DMS153 treated with DMSO at 0.1 percent for 48 hours (cell line): Measurements from ENCODE around the gene INPP5J.
"Not testable (repeated sequence)": the region's sequence is repeated elsewhere in the genome, so short reads cannot be mapped to it uniquely, and the experiment has no call there.

ENCODE experiments used
- DNase-seq: peaks from one replicate; lab custom pipeline; 2025; ENCODE audit not compliant: unreplicated experiment; lab: John Stamatoyannopoulos, UW

Gene INPP5J

DNA sequence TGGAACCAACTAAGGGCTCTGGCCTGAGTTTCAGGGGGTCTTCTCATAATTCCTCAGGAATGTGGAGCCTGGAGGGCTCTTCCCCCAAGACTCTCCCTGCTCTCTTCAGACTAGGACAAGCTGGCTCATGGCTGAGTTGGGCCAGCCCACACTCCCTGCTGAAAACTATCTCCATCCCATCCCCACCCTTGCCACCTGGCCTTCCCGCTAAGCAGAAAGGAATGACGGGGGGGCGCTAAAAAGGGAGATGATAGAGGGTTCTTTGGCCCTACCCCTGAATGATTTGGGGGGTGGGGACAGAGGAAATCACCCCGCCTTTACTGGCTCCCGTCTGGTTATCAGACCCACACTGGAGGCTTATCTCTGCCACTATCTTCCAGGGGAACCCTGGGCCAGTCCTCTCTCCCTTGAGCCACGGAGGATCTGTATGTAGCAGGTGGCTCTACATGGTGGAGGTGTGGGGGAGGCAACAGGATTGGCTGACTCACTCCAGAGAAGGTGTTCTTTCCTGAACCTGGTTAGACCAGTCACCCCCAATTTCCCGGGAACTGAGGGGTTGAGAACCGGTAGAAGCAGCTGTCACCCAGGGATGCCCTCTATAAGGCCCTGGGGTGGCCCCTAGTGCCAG, 35.9 kb upstream of the INPP5J start:
- no peak for DNase-seq

DNA sequence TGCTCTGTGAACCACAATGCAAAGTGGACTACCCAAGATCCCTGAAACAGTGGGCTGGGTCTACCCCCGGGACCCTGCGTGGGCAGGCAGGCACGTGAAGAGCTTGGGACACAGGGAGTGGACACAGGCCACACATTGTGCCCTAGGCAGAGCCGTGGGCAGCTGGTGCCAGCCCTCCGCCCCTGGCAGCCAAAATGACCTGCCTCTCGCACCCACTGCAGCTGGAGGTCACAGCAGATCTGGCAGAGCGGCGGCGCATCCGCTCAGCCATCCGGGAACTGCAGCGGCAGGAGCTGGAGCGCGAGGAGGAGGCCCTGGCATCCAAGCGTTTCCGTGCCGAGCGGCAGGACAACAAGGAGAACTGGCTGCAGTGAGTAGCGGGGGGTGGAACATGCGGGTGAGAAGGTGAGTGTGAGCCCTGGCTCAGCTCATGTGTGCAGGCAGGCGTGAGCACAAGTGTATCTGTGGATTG, 35.0 kb upstream of the INPP5J start:
- no peak for DNase-seq

- DNase-seq = no peak
These were observed 34.4 kb upstream of the INPP5J start for GRCh38 chr22:31088233-31088986.

DNA sequence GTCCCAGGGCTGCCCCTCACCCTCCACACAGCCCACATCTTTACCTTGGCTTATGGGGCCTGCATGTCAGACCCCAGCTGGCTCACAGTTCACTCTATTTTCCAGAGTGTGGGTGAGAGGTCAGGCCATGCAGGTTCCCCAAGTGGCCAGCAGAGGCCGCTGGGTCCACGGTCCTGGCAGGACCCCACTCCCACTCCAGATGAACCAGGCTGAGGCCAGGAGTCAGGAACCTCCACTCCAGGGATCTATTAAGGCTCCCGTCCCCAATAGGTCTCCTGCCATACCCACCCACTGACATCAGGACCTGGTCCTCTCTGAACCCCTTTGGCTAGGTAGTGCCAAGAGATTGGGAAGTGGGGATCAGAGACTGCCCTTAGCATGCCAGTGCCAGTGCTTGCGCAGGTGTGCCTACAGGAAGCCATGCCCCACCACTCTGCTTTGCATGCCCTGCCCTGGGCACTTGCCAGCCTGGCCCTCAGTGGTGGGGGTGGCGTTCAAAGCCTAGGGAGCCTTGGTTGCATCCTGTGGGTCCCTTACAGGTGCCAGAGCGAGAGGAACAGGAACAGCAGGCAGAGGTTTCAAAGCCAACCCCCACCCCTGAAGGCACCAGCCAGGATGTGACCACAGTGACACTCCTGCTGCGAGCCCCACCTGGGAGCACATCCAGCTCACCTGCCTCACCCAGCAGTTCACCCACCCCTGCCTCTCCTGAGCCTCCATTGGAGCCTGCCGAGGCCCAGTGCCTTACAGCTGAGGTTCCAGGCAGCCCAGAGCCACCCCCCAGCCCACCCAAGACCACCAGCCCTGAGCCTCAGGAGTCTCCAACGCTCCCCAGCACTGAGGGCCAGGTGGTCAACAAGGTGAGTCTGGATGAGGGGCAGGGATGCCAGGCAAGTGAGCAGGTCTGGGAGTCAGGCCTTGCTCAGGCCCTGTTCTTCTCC, 33.3 kb upstream of the INPP5J start:
- DNase-seq = no peak

DNA sequence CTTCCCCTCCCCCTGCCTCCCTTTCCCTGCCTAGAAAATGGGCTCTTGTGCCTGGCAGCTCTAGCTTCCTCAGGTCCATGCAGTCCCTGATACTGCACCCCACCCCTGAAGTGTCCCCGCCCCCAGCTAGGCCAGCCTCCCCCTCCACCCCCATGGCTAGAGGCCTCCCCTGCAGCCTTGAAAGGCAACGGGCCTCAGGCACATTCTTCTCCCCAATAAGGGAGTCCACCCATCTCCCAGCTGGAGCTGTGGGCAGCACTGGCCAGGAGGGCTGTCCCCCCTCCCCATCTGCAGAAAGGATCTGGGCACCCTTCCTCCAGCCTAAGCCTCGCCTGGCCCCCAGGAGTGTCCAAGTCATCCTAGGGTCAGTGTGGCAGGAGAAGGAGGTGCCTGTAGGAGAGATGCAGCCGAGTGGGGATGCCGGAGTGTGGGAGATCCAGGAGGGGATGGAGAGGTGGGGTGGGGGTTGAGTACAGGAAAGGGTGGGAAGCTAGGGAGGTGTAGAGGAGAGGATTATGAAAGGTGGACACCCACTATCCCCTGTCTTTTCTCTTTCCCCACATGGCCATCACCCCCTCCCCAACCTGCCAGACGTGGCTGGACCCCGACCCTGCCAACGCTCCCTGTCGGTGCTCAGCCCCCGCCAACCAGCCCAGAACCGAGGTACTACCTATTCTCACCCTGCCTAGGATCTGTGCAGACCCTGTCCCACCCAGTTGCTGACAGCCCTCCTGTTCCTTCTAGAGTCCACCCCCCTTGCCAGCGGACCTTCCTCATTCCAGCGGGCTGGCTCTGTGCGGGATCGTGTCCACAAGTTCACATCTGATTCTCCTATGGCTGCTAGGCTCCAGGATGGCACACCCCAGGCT, 32.3 kb upstream of the INPP5J start:
- DNase-seq = no peak

DNA sequence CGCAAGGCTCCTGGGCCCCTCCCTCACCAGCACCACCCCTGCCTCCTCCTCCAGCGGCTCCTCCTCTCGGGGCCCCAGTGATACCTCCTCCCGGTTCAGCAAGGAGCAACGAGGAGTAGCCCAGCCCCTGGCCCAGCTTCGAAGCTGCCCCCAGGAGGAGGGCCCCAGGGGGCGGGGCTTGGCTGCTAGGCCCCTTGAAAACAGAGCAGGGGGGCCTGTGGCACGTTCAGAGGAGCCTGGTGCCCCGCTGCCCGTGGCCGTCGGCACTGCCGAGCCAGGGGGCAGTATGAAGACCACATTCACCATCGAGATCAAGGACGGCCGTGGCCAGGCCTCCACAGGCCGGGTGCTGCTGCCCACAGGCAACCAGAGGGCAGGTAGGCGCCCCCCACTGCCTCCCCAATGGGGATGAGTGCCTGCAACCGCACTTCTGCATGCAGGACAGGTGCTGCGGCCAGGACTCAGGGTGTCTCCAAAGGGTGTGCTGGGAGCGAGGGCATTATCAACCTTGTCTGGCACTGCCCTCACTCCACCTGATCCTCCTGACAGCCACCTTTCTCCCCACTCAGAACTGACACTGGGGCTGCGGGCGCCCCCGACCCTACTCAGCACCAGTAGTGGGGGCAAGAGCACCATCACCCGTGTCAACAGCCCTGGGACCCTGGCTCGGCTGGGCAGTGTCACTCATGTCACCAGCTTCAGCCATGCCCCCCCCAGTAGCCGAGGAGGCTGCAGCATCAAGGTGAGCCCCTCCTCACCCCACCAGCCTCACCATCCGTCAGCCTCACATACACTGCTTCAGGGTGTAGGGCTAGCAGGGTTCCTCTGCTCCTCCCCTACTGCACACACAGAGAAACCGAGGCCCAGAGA, 31.4 kb upstream of the INPP5J start:
- no peak for DNase-seq

DNA sequence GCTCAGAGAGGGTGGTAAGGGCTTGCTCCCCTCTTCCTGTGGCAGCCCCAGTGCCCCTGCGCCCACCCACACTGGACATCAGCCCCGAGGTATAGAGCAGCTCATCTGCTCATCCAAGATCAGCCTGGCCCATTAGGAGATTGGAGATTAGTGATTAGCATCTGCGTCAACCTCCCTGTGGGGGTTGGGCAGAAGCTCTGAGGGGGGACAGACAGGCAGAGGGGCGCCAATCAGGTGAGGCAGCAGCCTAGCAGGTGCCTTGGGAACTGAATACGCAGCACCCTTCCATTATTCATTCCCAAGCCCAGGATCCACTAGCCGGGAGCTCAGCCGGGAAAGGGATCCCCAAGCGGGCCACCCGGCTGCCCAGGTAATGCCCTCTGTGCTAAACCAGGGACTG, 30.6 kb upstream of the INPP5J start:
- no peak for DNase-seq

- DNase-seq = no peak
These were observed 29.5 kb upstream of the INPP5J start for GRCh38 chr22:31093086-31093850.

- no peak for DNase-seq
These were observed 28.7 kb upstream of the INPP5J start for GRCh38 chr22:31094021-31094551.

- DNase-seq = no peak
These were observed 28.0 kb upstream of the INPP5J start for GRCh38 chr22:31094741-31095140.

GRCh38 chr22:31095637-31096249, 27.0 kb upstream of the INPP5J start:
- no peak for DNase-seq

DNA sequence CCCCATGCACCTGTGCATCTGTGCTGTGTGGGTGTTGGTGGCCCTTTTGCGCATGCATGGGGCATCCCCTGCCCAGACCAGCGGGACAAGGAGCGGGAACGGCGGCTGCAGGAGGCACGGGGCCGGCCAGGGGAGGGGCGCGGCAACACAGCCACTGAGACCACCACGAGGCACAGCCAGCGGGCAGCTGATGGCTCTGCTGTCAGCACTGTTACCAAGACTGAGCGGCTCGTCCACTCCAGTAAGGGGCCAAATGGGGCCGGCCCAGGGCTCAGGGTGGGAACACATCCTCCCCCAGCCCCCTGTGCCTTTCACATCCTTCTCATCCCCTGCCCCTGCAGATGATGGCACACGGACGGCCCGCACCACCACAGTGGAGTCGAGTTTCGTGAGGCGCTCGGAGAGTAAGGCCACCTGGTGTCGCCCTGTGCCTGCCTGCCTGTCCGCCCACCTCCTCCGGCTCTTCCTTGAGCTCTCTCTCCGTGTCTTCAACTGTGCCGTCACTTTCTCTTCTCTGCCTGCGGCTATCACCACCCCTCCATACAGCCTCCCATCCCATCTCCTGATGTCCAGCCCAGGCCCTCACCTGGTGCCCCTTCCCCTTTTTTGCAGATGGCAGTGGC, 26.0 kb upstream of the INPP5J start:
- DNase-seq = no peak

- DNase-seq = not testable (repeated sequence)
These were observed 25.2 kb upstream of the INPP5J start for GRCh38 chr22:31097539-31097938.

DNA sequence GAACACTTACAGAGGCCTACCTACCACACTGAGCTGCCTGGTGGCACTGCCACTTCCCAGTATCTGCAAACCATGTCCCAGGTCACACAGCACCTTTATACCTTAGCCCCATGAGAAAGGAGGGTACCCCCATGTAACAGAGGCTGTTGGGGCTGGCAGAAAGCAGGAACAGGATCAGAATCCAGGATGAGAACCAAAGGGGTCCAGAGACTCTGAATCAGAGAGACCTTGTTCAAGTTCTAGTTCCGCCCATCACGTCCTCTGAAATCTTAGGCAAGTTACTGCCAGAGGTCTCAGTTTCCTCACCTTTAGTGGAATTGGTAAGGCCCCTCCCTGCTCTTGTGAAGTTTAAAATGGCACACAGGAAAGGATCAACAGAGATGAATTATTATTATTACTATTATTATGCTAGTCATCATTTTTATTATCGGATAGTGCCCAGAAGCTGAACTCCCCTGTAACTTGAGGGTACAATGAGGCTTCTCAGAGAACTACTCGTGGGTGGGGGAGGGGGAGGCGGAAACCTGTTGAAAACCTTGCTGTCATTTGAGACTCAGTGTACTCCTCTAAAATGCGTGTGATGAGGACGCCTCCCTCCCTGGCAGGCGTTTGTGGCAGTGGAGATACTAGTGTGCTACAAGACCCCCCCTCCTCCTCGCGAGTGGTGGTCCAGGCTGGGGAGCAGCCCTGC, 24.7 kb upstream of the INPP5J start:
- no peak for DNase-seq

DNA sequence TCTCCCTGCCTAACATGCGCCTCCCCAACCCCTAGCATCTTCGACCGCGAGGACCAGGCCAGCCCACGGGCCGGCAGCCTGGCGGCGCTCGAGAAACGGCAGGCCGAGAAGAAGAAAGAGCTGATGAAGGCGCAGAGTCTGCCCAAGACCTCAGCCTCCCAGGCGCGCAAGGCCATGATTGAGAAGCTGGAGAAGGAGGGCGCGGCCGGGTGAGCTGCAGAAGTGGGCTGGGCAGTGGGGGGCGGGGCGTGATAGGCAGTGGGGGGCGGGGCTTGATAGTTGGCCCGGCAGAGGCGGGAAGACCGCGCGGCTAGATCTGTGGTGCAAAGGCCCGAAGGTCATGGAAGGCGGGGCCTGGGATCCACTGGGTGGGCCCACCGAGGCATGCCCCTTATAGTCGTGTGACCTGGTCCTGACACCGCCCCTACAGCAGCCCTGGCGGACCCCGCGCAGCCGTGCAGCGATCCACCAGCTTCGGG, 24.1 kb upstream of the INPP5J start:
- no peak for DNase-seq

- no peak for DNase-seq
These were observed 23.4 kb upstream of the INPP5J start for GRCh38 chr22:31099386-31099785.
